ENCODE measurements around the gene ABCC8. TPM values are rescaled to one million over a fixed set of nuclear protein-coding genes. Genes with fewer than 3 reads are reported as not detected.

ABCC8 gene
- 0.07 TPM for polyA plus RNA-seq (2013)

- no peaks in the 10 kb centered on the region for H3K9me3 ChIP-seq (ENCODE audit: control extremely low read depth in 1 of 5, control insufficient read depth in 4 of 5, insufficient read depth in 2 of 5, low read depth in 1 of 5, low read length in 4 of 5)
- DNase-seq, result peak in 1 of 3 donors; percentile 19
- POLR2A ChIA-PET, result no interaction called here
- H3K4me1 ChIP-seq (ENCODE audit: control extremely low read depth in 1 of 4, control insufficient read depth in 4 of 4, insufficient read depth in 4 of 4, low read length in 3 of 4), result peaks cover 0 to 13% (median 5%) of the 10 kb centered on the region in 4 experiments
- peaks cover 19 to 88% (median 40%) of the 10 kb centered on the region in 5 experiments for H3K27me3 ChIP-seq (replicated peaks in 2 of 5; ENCODE audit: control insufficient read depth in 4 of 5, insufficient read depth in 5 of 5, low read length in 4 of 5)
- WGBS (ENCODE audit: insufficient coverage), result 0% methylated on average over 25 of the region's 80 CpGs
- no peak within 1 kb of the TSS for H3K27ac ChIP-seq (ENCODE audit: insufficient read depth in 1 of 2, low read depth in 1 of 2, low read length in 2 of 2, poor library complexity in 1 of 2, severe bottlenecking in 2 of 2)
- H3K4me3 ChIP-seq (ENCODE audit: control insufficient read depth in 1 of 7, extremely low read depth in 1 of 7, insufficient read depth in 4 of 7, low read depth in 2 of 7, low read length in 6 of 7), result peak within 1 kb of the TSS in 5 of 7 experiments; percentile 23 to 68 (median 59)
- H3K36me3 ChIP-seq (ENCODE audit: control insufficient read depth in 4 of 4, insufficient read depth in 4 of 4, low read length in 3 of 4), result no peaks in the 10 kb centered on the region
- CTCF ChIA-PET, result no interaction called here
Measured at GRCh38 chr11:17476317-17477083, at the start of gene ABCC8. ABCC8 (minus strand) TSS chr11:17476845; CDS start chr11:17476776, 69 bp downstream.

GRCh38 chr11:17526326-17526725 is 49.7 kb upstream of the ABCC8 start:
- Histone ChIP-seq H3K27ac (ENCODE audit: insufficient read depth in 1 of 2, low read depth in 1 of 2, low read length in 2 of 2, poor library complexity in 1 of 2, severe bottlenecking in 2 of 2) (no peak overlapping the region), H3K4me1 (ENCODE audit: control extremely low read depth in 1 of 4, control insufficient read depth in 4 of 4, insufficient read depth in 4 of 4, low read length in 3 of 4) (no peaks in the 10 kb centered on the region), H3K27me3 (replicated peaks in 2 of 5; ENCODE audit: control insufficient read depth in 4 of 5, insufficient read depth in 5 of 5, low read length in 4 of 5) (peaks cover 0 to 7% (median 2%) of the 10 kb centered on the region in 5 experiments), H3K9me3 (ENCODE audit: control extremely low read depth in 1 of 5, control insufficient read depth in 4 of 5, insufficient read depth in 2 of 5, low read depth in 1 of 5, low read length in 4 of 5) (no peaks in the 10 kb centered on the region), H3K36me3 (ENCODE audit: control insufficient read depth in 4 of 4, insufficient read depth in 4 of 4, low read length in 3 of 4) (no peaks in the 10 kb centered on the region), H3K4me3 (ENCODE audit: control insufficient read depth in 1 of 7, extremely low read depth in 1 of 7, insufficient read depth in 4 of 7, low read depth in 2 of 7, low read length in 6 of 7) (no peak overlapping the region)
- POLR2A ChIA-PET, result no interaction called here
- no peak for DNase-seq
- 95% methylated on average over 12 of the region's 13 CpGs for WGBS (ENCODE audit: insufficient coverage)
- CTCF ChIA-PET, result interaction anchor here (0.7 to 2.5 kb wide), 4 partner anchors 10 to 142 kb away, joined by 3 to 8 read pairs (median 3); partner anchors contain the start of gene OTOG

- Histone ChIP-seq H3K27me3 (replicated peaks in 2 of 5; ENCODE audit: control insufficient read depth in 4 of 5, insufficient read depth in 5 of 5, low read length in 4 of 5) (peaks cover 0 to 10% (median 2%) of the 10 kb centered on the region in 5 experiments), H3K36me3 (ENCODE audit: control insufficient read depth in 4 of 4, insufficient read depth in 4 of 4, low read length in 3 of 4) (no peaks in the 10 kb centered on the region), H3K9me3 (ENCODE audit: control extremely low read depth in 1 of 5, control insufficient read depth in 4 of 5, insufficient read depth in 2 of 5, low read depth in 1 of 5, low read length in 4 of 5) (no peaks in the 10 kb centered on the region), H3K4me1 (ENCODE audit: control extremely low read depth in 1 of 4, control insufficient read depth in 4 of 4, insufficient read depth in 4 of 4, low read length in 3 of 4) (no peaks in the 10 kb centered on the region), H3K27ac (ENCODE audit: insufficient read depth in 1 of 2, low read depth in 1 of 2, low read length in 2 of 2, poor library complexity in 1 of 2, severe bottlenecking in 2 of 2) (no peak overlapping the region), H3K4me3 (ENCODE audit: control insufficient read depth in 1 of 7, extremely low read depth in 1 of 7, insufficient read depth in 4 of 7, low read depth in 2 of 7, low read length in 6 of 7) (no peak overlapping the region)
- ChIA-PET CTCF (interaction anchor here (0.9 to 1.4 kb wide), 2 partner anchors 9 to 17 kb away, joined by 3 read pairs; no protein-coding TSS in a partner anchor), POLR2A (no interaction called here)
- WGBS (ENCODE audit: insufficient coverage), result 93% methylated on average over 3 of the region's 4 CpGs
- DNase-seq, result no peak
Measured at GRCh38 chr11:17525570-17525969, 48.9 kb upstream of the ABCC8 start.

- ChIA-PET CTCF (interaction anchor here (0.9 kb wide), 1 partner anchor 170 kb away, joined by 3 read pairs; no protein-coding TSS in a partner anchor), POLR2A (no interaction called here)
- Histone ChIP-seq H3K36me3 (ENCODE audit: control insufficient read depth in 4 of 4, insufficient read depth in 4 of 4, low read length in 3 of 4) (no peaks in the 10 kb centered on the region), H3K27me3 (replicated peaks in 2 of 5; ENCODE audit: control insufficient read depth in 4 of 5, insufficient read depth in 5 of 5, low read length in 4 of 5) (peaks cover 0 to 5% (median 0%) of the 10 kb centered on the region in 5 experiments), H3K4me3 (ENCODE audit: control insufficient read depth in 1 of 7, extremely low read depth in 1 of 7, insufficient read depth in 4 of 7, low read depth in 2 of 7, low read length in 6 of 7) (no peak overlapping the region), H3K9me3 (ENCODE audit: control extremely low read depth in 1 of 5, control insufficient read depth in 4 of 5, insufficient read depth in 2 of 5, low read depth in 1 of 5, low read length in 4 of 5) (no peaks in the 10 kb centered on the region), H3K4me1 (ENCODE audit: control extremely low read depth in 1 of 4, control insufficient read depth in 4 of 4, insufficient read depth in 4 of 4, low read length in 3 of 4) (no peaks in the 10 kb centered on the region), H3K27ac (ENCODE audit: insufficient read depth in 1 of 2, low read depth in 1 of 2, low read length in 2 of 2, poor library complexity in 1 of 2, severe bottlenecking in 2 of 2) (no peak overlapping the region)
- WGBS (ENCODE audit: insufficient coverage), result 98% methylated on average over 8 of the region's 9 CpGs
- no peak for DNase-seq
Measured at GRCh38 chr11:17524221-17524620, 47.6 kb upstream of the ABCC8 start.

- ChIA-PET POLR2A (no interaction called here), CTCF (interaction anchor here (0.7 to 8.8 kb wide), 5 partner anchors 9 to 136 kb away, joined by 3 to 62 read pairs (median 5); no protein-coding TSS in a partner anchor)
- H3K36me3 ChIP-seq (ENCODE audit: control insufficient read depth in 4 of 4, insufficient read depth in 4 of 4, low read length in 3 of 4), result no peaks in the 10 kb centered on the region
- 92% methylated on average over 16 of the region's 17 CpGs for WGBS (ENCODE audit: insufficient coverage)
- H3K27ac ChIP-seq (ENCODE audit: insufficient read depth in 1 of 2, low read depth in 1 of 2, low read length in 2 of 2, poor library complexity in 1 of 2, severe bottlenecking in 2 of 2), result no peak overlapping the region
- no peaks in the 10 kb centered on the region for H3K9me3 ChIP-seq (ENCODE audit: control extremely low read depth in 1 of 5, control insufficient read depth in 4 of 5, insufficient read depth in 2 of 5, low read depth in 1 of 5, low read length in 4 of 5)
- no peak overlapping the region for H3K4me3 ChIP-seq (ENCODE audit: control insufficient read depth in 1 of 7, extremely low read depth in 1 of 7, insufficient read depth in 4 of 7, low read depth in 2 of 7, low read length in 6 of 7)
- H3K4me1 ChIP-seq (ENCODE audit: control extremely low read depth in 1 of 4, control insufficient read depth in 4 of 4, insufficient read depth in 4 of 4, low read length in 3 of 4), result no peaks in the 10 kb centered on the region
- peaks cover 0 to 7% (median 0%) of the 10 kb centered on the region in 5 experiments for H3K27me3 ChIP-seq (replicated peaks in 2 of 5; ENCODE audit: control insufficient read depth in 4 of 5, insufficient read depth in 5 of 5, low read length in 4 of 5)
- no peak for DNase-seq
Measured at GRCh38 chr11:17522655-17523054, 46.0 kb upstream of the ABCC8 start.

GRCh38 chr11:17521106-17521900 is 44.7 kb upstream of the ABCC8 start:
- ChIA-PET CTCF (interaction anchor here (1.1 to 8.8 kb wide), 7 partner anchors 7 to 138 kb away, joined by 3 to 62 read pairs (median 5); no protein-coding TSS in a partner anchor), POLR2A (no interaction called here)
- no peak for DNase-seq
- no peaks in the 10 kb centered on the region for H3K4me1 ChIP-seq (ENCODE audit: control extremely low read depth in 1 of 4, control insufficient read depth in 4 of 4, insufficient read depth in 4 of 4, low read length in 3 of 4)
- H3K36me3 ChIP-seq (ENCODE audit: control insufficient read depth in 4 of 4, insufficient read depth in 4 of 4, low read length in 3 of 4), result no peaks in the 10 kb centered on the region
- H3K27me3 ChIP-seq (replicated peaks in 2 of 5; ENCODE audit: control insufficient read depth in 4 of 5, insufficient read depth in 5 of 5, low read length in 4 of 5), result peaks cover 0 to 7% (median 3%) of the 10 kb centered on the region in 5 experiments
- no peak overlapping the region for H3K4me3 ChIP-seq (ENCODE audit: control insufficient read depth in 1 of 7, extremely low read depth in 1 of 7, insufficient read depth in 4 of 7, low read depth in 2 of 7, low read length in 6 of 7)
- 96% methylated on average over 6 of the region's 11 CpGs for WGBS (ENCODE audit: insufficient coverage)
- no peak overlapping the region for H3K27ac ChIP-seq (ENCODE audit: insufficient read depth in 1 of 2, low read depth in 1 of 2, low read length in 2 of 2, poor library complexity in 1 of 2, severe bottlenecking in 2 of 2)
- no peaks in the 10 kb centered on the region for H3K9me3 ChIP-seq (ENCODE audit: control extremely low read depth in 1 of 5, control insufficient read depth in 4 of 5, insufficient read depth in 2 of 5, low read depth in 1 of 5, low read length in 4 of 5)
